Calu3 (cell line): ENCODE data around the gene HPGD. TPM values are rescaled to one million over a fixed set of nuclear protein-coding genes. Genes with fewer than 3 reads are reported as not detected.
A peak's percentile ranks its signal among the peaks of the same experiment; 100 is the strongest.

Experiments used
- BruUV-seq: library from RNA; stranded (reverse); fragments of 400-500 nt; replicated peaks from 2 replicates; lab custom pipeline; 2021; lab: Mats Ljungman, UMichigan
- CTCF ChIA-PET: fragments of 300-600 bp; sonication (Branson Sonifier 250); formaldehyde crosslinking; loops from one replicate; lab custom pipeline; 2022; ENCODE audit warnings: antibody characterized with exemption; lab: Charles Lee
- DNase-seq: peaks from one replicate; pipeline ENCODE4 v3.0.0; 2022
- H3K27ac Mint-ChIP-seq: one replicate; pipeline ENCODE4 v1.8.0; 2022; ENCODE audit warnings: mixed read lengths; ENCODE audit not compliant: unreplicated experiment
- H3K27me3 Mint-ChIP-seq: one replicate; pipeline ENCODE4 v1.8.0; 2022; ENCODE audit warnings: mixed read lengths; ENCODE audit not compliant: unreplicated experiment
- H3K36me3 Mint-ChIP-seq: one replicate; pipeline ENCODE4 v1.8.0; 2022; ENCODE audit warnings: mild to moderate bottlenecking, moderate library complexity, mixed read lengths; ENCODE audit not compliant: insufficient read depth, unreplicated experiment
- H3K4me1 Mint-ChIP-seq: one replicate; pipeline ENCODE4 v1.8.0; 2022; ENCODE audit warnings: mild to moderate bottlenecking, low read depth, mixed read lengths; ENCODE audit not compliant: unreplicated experiment
- H3K4me3 Mint-ChIP-seq: one replicate; pipeline ENCODE4 v1.8.0; 2022; ENCODE audit warnings: mild to moderate bottlenecking, low read depth, moderate library complexity, mixed read lengths; ENCODE audit not compliant: unreplicated experiment
- H3K9me3 Mint-ChIP-seq: one replicate; pipeline ENCODE4 v1.8.0; 2022; ENCODE audit warnings: low read depth, mixed read lengths; ENCODE audit not compliant: unreplicated experiment
- CTCF ChIP-seq: fragments of 200-600 bp; IDR thresholded peaks from one replicate; pipeline ENCODE4 v1.8.0; 2022; ENCODE audit warnings: antibody characterized with exemption; ENCODE audit not compliant: unreplicated experiment
- intact Hi-C: fragments of 100-400 bp; cut with micrococcal nuclease; formaldehyde crosslinking; loops from one replicate; pipeline ENCODE4 v1.10.0; 2022; ENCODE audit not compliant: unreplicated experiment
- total RNA-seq: library from RNA; stranded (reverse); gene quantifications from 2 replicates; pipeline ENCODE4 v1.2.3, GENCODE V29; 2022

Gene HPGD
- total RNA-seq, 1 experiment from 2014 or later: 4.0 TPM

DNA sequence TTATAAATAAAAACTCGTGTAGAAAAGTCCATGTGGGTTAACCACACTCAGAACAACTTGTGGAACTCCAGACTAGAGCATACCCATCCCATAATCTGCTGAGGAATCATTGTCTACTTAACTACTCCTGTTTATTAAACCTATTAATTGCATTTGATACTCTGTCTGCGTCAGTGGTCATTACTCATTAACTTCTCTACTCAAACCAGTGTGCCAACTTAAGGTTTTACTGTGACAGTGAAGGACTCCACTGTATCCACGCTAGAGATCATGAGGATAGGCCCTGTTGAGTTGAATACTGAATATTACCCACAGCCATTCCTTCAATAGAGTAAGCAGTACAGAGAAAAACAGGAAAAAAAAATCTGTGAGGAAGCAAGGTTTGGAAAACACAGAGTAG, 17.3 kb downstream of the HPGD start:
- Mint-ChIP-seq H3K27me3 (no peaks in the 10 kb centered on the region), H3K4me3 (no peak overlapping the region), H3K36me3 (no peaks in the 10 kb centered on the region), H3K4me1 (peaks cover 17% of the 10 kb centered on the region), H3K9me3 (no peaks in the 10 kb centered on the region), H3K27ac (peak overlapping the region; percentile 57)
- CTCF ChIA-PET: no interaction called here
- TF ChIP-seq CTCF: no peak
- intact Hi-C loops: no loop called here
- no peak for DNase-seq
- no TSS peak for BruUV-seq

DNA sequence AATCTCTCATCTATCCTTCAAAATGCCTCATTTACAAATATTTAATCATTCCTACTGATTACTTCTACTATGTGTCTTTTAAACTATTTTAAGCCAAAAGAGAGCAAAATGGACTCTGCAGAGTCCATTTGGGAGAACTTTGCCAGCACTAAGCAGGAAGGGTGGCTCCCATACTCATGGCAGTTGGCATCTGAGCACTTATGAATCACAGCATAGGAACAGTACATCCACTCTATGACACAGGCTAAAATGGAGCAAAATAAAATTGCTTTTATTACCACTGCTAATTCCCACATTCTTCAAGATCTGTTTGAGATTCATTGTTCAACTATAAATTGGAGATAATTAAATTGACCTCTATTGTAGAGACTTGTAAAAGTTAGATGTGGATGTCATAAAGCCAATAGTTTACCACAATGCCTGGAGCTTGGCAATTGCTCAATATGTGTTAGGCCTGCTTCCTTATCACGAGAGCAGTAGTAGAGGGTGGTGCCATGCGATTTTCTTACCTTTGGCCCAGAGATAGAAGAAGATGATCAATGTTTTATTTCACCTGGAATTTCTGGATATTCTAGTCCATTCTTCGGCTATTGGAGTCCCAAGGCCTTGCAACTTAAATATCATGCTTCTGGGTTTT, 19.1 kb downstream of the HPGD start:
- Mint-ChIP-seq H3K27me3 (no peaks in the 10 kb centered on the region), H3K27ac (no peak overlapping the region), H3K4me1 (peaks cover 17% of the 10 kb centered on the region), H3K9me3 (no peaks in the 10 kb centered on the region), H3K36me3 (no peaks in the 10 kb centered on the region), H3K4me3 (no peak overlapping the region)
- CTCF ChIA-PET: no interaction called here
- TF ChIP-seq CTCF: no peak
- no peak for DNase-seq
- BruUV-seq: no TSS peak
- intact Hi-C loops: no loop called here

DNA sequence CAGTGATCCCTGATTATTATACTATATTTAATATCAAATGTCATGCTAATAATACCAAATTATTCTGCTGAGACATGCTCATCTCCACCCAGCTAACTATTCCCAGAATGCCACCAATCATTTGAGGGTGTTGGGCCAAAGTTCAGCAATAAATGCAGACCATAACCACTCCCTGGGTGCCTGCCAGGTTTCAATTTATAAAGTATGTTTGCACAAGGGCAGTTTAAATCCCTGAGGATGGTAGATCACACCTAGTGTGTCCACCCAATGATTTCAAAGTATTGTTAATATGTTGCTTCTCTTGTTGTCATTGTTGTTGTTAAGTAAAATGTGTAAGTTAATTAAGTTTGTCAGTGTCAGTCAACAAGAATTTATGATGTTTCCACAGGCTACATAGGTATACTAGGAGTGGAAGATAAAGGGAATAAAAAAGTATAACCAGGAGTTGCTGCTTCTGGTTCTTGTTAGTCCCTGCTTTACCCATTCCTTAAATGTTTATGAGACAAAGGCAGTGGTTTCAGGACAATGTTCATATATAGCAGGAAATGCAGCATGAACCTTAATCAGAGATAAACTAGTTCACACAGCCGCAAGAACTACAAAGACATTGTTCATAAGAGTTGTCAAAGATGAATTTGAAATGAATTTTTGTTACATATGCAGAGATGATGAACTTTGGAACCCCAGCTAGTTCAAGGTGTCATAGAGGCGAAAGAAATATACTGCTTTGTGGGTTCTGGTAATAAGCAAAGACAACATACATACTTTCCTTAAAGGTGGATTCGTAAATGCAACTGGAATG, 25.5 kb downstream of the HPGD start:
- Mint-ChIP-seq H3K4me1 (peaks cover 26% of the 10 kb centered on the region), H3K4me3 (no peak overlapping the region), H3K9me3 (peaks cover 2% of the 10 kb centered on the region), H3K27me3 (no peaks in the 10 kb centered on the region), H3K27ac (no peak overlapping the region), H3K36me3 (no peaks in the 10 kb centered on the region)
- BruUV-seq: no TSS peak
- peak; percentile 37 for DNase-seq
- CTCF ChIA-PET: interaction anchor here (0.8 kb wide), 2 partner anchors 77 to 326 kb away, joined by 4 to 5 read pairs; no protein-coding TSS in a partner anchor
- intact Hi-C loops: no loop called here
- TF ChIP-seq CTCF: no peak

- intact Hi-C loops: no loop called here
- Mint-ChIP-seq H3K4me1 (peaks cover 26% of the 10 kb centered on the region), H3K27ac (no peak overlapping the region), H3K27me3 (no peaks in the 10 kb centered on the region), H3K36me3 (no peaks in the 10 kb centered on the region), H3K9me3 (peaks cover 2% of the 10 kb centered on the region), H3K4me3 (no peak overlapping the region)
- BruUV-seq: no TSS peak
- DNase-seq: no peak
- TF ChIP-seq CTCF: no peak
- CTCF ChIA-PET: no interaction called here
Observed at GRCh38 chr4:174495626-174496025, 26.7 kb downstream of the HPGD start.
